Measurements from ENCODE around the gene BEAN1. TPM values are rescaled to one million over a fixed set of nuclear protein-coding genes. Genes with fewer than 3 reads are reported as not detected.

Gene BEAN1
- total and polyA plus RNA-seq, 2 experiments from 2014 or later: 0.07 to 0.10 TPM

DNA sequence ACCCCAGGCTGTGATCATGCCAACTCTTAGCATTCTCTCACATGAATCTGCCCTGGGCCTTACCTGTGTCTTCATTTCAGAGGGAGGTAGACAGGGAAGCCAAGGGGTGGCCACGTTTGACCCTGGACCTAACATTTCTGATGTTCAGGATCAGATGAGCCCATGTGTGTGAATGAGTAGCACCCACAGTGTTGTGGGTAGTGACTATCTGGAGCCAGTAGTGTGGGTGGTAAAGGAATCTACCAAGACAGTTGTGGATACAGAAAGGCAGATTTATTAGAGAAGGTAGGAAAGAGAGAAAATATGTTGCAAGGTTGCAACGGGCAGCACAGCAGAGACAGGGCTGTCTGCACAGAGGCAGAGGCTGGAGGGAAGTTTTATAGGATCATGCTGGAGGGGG, 62.3 kb downstream of the BEAN1 start:
- ATAC-seq: no peak

DNA sequence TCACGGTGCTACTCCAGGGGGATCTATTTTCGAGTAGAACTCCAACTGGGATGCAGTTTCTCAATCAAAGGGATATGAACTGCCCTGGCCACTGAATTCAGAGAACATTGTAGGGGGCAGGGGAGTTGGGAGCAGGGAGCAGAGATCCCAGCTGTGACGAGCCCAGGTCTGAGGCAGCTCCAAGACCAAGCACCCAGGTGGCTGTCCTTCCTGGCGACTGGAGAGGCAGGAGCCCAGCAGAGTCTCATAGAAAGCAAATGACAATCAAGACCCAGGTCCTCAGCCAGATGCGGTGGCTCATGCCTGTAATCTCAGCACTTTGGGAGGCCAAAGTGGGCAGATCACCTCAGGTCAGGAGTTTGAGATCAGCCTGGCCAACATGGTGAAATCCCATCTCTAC, 62.7 kb downstream of the BEAN1 start:
- no peak overlapping the region for H3K4me2 ChIP-seq
- no peaks in the 10 kb centered on the region for H3K36me3 ChIP-seq (ENCODE audit: insufficient read depth)
- H3K9me2 ChIP-seq (ENCODE audit: insufficient read depth): no peaks in the 10 kb centered on the region
- ATAC-seq (no peak), DNase-seq (ENCODE audit: low spot score) (no peak)
- no peak overlapping the region for H3K4me3 ChIP-seq
- H4K20me1 ChIP-seq (replicated peaks; ENCODE audit: insufficient read depth): no peaks in the 10 kb centered on the region
- H3K36me3 Mint-ChIP-seq (ENCODE audit: low read depth): no peaks in the 10 kb centered on the region; the same call in 1 of the 3 replicates
- H3K27me3 Mint-ChIP-seq (ENCODE audit: insufficient read depth, low read depth, poor library complexity): peaks cover 7% of the 10 kb centered on the region
- H3K27ac ChIP-seq (ENCODE audit: low read depth): no peak overlapping the region
- no peak overlapping the region for H3K4me3 Mint-ChIP-seq
- no peaks in the 10 kb centered on the region for H3K79me2 ChIP-seq (replicated peaks; ENCODE audit: insufficient read depth)
- no peaks in the 10 kb centered on the region for H3F3A ChIP-seq (replicated peaks; ENCODE audit: low read depth)
- H3K4me1 Mint-ChIP-seq: no peaks in the 10 kb centered on the region; the same call in 2 of the 3 replicates
- no peaks in the 10 kb centered on the region for H3K4me1 ChIP-seq (ENCODE audit: insufficient read depth)
- H2AFZ ChIP-seq: no peak overlapping the region
- no peaks in the 10 kb centered on the region for H3K27me3 ChIP-seq (ENCODE audit: insufficient read depth)
- peaks cover 19% of the 10 kb centered on the region for H3K9me3 Mint-ChIP-seq
- no peak overlapping the region for H3K27ac Mint-ChIP-seq
- TF ChIP-seq JUNB (IDR thresholded peaks at IDR 0.05; ENCODE audit: unreplicated experiment) (no peak), EZH2 (IDR thresholded peaks at IDR 0.05; ENCODE audit: low read depth, unreplicated experiment) (no peak), POLR2AphosphoS5 (IDR thresholded peaks at IDR 0.05; ENCODE audit: low read depth) (no peak), STAT1 (IDR thresholded peaks at IDR 0.05; ENCODE audit: unreplicated experiment) (no peak), EZH2phosphoT487 (IDR thresholded peaks at IDR 0.05; ENCODE audit: unreplicated experiment) (no peak), ZNF114 (CRISPR knock-in tag; IDR thresholded peaks at IDR 0.05) (no peak), NANOG (IDR thresholded peaks at IDR 0.05; ENCODE audit: borderline replicate concordance) (no peak), ZNF331 (CRISPR knock-in tag; IDR thresholded peaks at IDR 0.05; ENCODE audit: low read depth) (no peak), CREB1 (CRISPR knock-in tag; IDR thresholded peaks at IDR 0.05; ENCODE audit: low read depth) (no peak), ZNF462 (CRISPR knock-in tag; IDR thresholded peaks at IDR 0.05) (no peak), ETS1 (IDR thresholded peaks at IDR 0.05) (no peak)
- TF ChIP-seq, protein P1, sequence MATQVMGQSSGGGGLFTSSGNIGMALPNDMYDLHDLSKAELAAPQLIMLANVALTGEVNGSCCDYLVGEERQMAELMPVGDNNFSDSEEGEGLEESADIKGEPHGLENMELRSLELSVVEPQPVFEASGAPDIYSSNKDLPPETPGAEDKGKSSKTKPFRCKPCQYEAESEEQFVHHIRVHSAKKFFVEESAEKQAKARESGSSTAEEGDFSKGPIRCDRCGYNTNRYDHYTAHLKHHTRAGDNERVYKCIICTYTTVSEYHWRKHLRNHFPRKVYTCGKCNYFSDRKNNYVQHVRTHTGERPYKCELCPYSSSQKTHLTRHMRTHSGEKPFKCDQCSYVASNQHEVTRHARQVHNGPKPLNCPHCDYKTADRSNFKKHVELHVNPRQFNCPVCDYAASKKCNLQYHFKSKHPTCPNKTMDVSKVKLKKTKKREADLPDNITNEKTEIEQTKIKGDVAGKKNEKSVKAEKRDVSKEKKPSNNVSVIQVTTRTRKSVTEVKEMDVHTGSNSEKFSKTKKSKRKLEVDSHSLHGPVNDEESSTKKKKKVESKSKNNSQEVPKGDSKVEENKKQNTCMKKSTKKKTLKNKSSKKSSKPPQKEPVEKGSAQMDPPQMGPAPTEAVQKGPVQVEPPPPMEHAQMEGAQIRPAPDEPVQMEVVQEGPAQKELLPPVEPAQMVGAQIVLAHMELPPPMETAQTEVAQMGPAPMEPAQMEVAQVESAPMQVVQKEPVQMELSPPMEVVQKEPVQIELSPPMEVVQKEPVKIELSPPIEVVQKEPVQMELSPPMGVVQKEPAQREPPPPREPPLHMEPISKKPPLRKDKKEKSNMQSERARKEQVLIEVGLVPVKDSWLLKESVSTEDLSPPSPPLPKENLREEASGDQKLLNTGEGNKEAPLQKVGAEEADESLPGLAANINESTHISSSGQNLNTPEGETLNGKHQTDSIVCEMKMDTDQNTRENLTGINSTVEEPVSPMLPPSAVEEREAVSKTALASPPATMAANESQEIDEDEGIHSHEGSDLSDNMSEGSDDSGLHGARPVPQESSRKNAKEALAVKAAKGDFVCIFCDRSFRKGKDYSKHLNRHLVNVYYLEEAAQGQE (IDR thresholded peaks at IDR 0.05; ENCODE audit: unreplicated experiment): no peak

More for the DNA sequence above, 62.3 kb downstream of the BEAN1 start:
- H3K27ac Mint-ChIP-seq: no peak overlapping the region
- Histone ChIP-seq H3K27ac (ENCODE audit: low read depth) (no peak overlapping the region), H3F3A (replicated peaks; ENCODE audit: low read depth) (no peaks in the 10 kb centered on the region), H3K36me3 (ENCODE audit: insufficient read depth) (no peaks in the 10 kb centered on the region), H4K20me1 (replicated peaks; ENCODE audit: insufficient read depth) (no peaks in the 10 kb centered on the region), H2AFZ (no peak overlapping the region), H3K4me3 (no peak overlapping the region), H3K27me3 (ENCODE audit: insufficient read depth) (no peaks in the 10 kb centered on the region), H3K4me2 (no peak overlapping the region), H3K79me2 (replicated peaks; ENCODE audit: insufficient read depth) (no peaks in the 10 kb centered on the region), H3K9me2 (ENCODE audit: insufficient read depth) (no peaks in the 10 kb centered on the region), H3K4me1 (ENCODE audit: insufficient read depth) (no peaks in the 10 kb centered on the region)
- no peak for DNase-seq (ENCODE audit: low spot score)
- no peak overlapping the region for H3K4me3 Mint-ChIP-seq
- peaks cover 15% of the 10 kb centered on the region for H3K9me3 Mint-ChIP-seq
- TF ChIP-seq EZH2 (IDR thresholded peaks at IDR 0.05; ENCODE audit: low read depth, unreplicated experiment): no peak
- peaks cover 4% of the 10 kb centered on the region for H3K27me3 Mint-ChIP-seq (ENCODE audit: insufficient read depth, low read depth, poor library complexity)
- H3K4me1 Mint-ChIP-seq: no peaks in the 10 kb centered on the region; the same call in 2 of the 3 replicates
- no peaks in the 10 kb centered on the region; the same call in 1 of the 3 replicates for H3K36me3 Mint-ChIP-seq (ENCODE audit: low read depth)

All from GM23338 (cell line).